GM21717 (cell line): ENCODE data around the gene RASGRF1.
"Not testable (repeated sequence)": the region's sequence is repeated elsewhere in the genome, so short reads cannot be mapped to it uniquely, and the experiment has no call there.

Experiments
- ATAC-seq: cut with Tn5 transposase; IDR thresholded peaks from one replicate; pipeline ENCODE4 v1.9.1; 2021; ENCODE audit warnings: mild to moderate bottlenecking, moderate library complexity; ENCODE audit not compliant: unreplicated experiment

RASGRF1 gene, protein sequence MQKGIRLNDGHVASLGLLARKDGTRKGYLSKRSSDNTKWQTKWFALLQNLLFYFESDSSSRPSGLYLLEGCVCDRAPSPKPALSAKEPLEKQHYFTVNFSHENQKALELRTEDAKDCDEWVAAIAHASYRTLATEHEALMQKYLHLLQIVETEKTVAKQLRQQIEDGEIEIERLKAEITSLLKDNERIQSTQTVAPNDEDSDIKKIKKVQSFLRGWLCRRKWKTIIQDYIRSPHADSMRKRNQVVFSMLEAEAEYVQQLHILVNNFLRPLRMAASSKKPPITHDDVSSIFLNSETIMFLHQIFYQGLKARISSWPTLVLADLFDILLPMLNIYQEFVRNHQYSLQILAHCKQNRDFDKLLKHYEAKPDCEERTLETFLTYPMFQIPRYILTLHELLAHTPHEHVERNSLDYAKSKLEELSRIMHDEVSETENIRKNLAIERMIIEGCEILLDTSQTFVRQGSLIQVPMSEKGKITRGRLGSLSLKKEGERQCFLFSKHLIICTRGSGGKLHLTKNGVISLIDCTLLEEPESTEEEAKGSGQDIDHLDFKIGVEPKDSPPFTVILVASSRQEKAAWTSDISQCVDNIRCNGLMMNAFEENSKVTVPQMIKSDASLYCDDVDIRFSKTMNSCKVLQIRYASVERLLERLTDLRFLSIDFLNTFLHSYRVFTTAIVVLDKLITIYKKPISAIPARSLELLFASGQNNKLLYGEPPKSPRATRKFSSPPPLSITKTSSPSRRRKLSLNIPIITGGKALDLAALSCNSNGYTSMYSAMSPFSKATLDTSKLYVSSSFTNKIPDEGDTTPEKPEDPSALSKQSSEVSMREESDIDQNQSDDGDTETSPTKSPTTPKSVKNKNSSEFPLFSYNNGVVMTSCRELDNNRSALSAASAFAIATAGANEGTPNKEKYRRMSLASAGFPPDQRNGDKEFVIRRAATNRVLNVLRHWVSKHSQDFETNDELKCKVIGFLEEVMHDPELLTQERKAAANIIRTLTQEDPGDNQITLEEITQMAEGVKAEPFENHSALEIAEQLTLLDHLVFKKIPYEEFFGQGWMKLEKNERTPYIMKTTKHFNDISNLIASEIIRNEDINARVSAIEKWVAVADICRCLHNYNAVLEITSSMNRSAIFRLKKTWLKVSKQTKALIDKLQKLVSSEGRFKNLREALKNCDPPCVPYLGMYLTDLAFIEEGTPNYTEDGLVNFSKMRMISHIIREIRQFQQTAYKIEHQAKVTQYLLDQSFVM (N-terminal part only)

GRCh38 chr15:79090487-79091203, at the start of gene RASGRF1:
Gene RASGRF1 (minus strand): TSS chr15:79090780. CDS start chr15:79090498, 282 bp downstream.
- ATAC-seq, result no peak

- ATAC-seq, result no peak
These were observed 46.0 kb upstream of the RASGRF1 start for GRCh38 chr15:79136434-79137046.

DNA sequence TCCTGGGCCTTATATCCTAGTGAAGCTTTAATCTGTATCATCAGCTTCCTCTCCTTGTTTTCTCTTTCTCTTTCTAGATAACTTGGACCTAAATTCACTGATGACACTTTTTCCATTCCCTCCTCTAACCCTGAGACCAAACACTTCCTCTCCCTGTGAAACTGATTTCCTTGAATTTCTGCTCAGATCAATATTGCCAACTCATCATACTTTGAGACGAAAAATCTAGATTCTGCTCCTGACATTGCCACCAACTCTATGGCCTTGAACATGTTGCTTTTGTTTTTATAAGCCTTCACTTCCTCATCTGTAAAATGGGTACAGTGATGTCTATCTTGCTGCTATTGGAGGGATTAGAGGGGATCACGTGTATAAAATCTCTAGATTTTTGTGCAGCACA, 42.7 kb upstream of the RASGRF1 start:
- no peak for ATAC-seq

DNA sequence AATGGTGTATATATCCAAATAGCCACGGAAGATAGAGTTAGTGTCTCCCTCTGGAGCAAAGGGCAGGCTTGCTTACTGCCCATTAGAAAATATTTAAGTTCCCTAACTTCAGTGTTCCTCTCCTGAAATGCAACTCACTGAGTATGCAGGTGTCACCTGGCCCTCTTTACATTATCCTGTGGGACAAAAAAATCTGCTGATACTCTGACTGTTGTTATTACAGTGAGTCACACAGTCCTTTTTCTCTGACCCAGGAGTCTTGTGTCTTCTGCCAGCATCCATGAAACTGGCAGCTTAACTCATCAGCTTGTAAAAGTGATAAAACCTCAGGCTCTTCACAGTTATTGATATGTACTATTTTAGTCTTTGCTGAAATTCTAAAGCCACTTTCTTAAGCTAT, 42.2 kb upstream of the RASGRF1 start:
- no peak for ATAC-seq

DNA sequence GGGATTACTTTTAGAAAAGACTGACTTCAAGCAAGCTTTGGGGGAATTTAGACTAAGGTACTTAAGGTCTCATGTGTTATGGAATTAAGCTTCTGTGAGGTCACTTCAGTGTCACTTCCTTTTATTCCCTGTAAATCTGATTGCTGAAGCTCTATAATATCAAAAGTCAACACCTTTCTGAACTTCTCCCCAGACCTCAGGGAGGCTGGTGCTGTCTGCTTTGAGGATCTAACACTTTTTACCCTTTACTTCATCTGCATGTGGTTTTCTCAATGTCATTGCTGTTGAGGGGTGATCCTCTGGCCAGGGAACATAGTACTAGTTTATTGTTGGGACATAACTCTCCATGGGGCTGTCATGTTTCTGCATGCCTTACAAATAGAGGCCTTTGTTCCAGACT, 41.8 kb upstream of the RASGRF1 start:
- ATAC-seq, result no peak

DNA sequence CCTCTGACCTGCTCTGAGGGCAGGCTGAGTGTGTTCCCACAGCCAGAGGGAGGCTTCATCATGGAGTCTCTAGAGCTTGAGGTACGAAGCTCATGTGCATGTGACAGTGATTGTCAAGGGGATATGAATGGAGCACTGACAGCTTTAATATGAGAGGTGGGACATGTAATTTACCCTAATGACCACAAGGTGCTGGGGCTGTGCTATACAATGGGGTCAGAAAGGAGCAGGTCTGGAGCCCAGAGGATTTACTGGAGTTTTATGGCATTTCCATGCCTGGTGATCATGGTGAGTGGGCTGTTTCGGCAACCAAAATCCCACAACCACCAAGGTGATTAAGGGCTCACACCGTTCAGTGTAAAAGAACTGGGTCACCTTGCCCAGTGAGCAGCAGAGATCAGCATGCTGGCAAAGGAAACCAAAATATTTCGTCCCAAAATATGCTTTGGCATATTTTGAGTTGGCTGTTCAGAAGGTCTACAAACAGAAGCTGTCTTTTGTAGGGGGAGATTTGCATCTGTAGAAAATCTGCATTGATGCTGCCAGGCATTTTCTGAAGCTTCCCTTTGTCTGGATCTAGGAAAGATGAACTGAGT, 40.1 kb upstream of the RASGRF1 start:
- ATAC-seq, result no peak

DNA sequence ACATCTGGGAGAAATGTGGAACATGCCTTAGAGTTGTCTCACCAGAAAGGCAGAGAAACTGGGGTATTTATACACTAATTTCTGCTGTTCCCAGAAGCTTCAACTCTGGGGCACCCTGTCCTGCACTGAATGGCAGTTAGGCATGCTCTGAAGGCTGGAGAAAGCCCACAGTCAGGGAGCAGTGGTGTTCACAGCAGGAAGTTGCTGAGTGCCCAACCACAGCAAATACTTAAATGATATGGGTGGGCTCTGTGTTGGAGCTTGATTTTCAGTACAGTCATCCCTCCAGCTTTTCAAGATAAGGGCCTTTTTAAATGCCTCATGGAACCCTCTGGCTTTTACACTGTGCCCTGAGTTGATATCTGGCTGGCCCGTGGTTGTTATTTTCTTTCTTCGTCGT, 38.7 kb upstream of the RASGRF1 start:
- ATAC-seq, result no peak

- no peak for ATAC-seq
These were observed 38.0 kb upstream of the RASGRF1 start for GRCh38 chr15:79128556-79128955.

- no peak for ATAC-seq
These were observed 33.8 kb upstream of the RASGRF1 start for GRCh38 chr15:79124388-79124787.

- ATAC-seq, result no peak
These were observed 32.4 kb upstream of the RASGRF1 start for GRCh38 chr15:79122991-79123390.

GRCh38 chr15:79122391-79122790, 31.8 kb upstream of the RASGRF1 start:
- ATAC-seq, result no peak

- ATAC-seq, result no peak
These were observed 31.0 kb upstream of the RASGRF1 start for GRCh38 chr15:79121571-79121970.

GRCh38 chr15:79117442-79118204, 27.0 kb upstream of the RASGRF1 start:
- ATAC-seq, result no peak

GRCh38 chr15:79116771-79117170, 26.2 kb upstream of the RASGRF1 start:
- no peak for ATAC-seq

- ATAC-seq, result no peak
These were observed 25.5 kb upstream of the RASGRF1 start for GRCh38 chr15:79115986-79116665.

DNA sequence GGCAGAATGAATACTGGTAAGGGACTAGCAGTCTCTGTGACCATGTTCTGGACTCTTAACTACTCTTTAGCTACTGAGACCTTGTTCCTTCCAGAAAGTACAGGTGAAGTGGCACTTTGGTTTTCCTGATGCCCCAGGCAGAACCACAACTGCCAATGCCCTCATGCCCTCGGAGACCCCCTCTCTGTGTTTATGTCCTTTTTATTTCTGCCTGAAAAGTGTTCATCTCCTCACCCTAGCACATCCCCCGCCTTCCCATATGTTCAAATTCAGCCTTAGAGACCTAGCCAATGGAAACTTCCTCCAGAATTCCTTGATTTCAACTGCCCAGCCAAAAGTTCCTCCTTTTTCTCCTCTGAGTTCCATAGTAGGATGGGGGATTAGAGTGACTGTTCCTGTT, 23.3 kb upstream of the RASGRF1 start:
- ATAC-seq, result no peak

DNA sequence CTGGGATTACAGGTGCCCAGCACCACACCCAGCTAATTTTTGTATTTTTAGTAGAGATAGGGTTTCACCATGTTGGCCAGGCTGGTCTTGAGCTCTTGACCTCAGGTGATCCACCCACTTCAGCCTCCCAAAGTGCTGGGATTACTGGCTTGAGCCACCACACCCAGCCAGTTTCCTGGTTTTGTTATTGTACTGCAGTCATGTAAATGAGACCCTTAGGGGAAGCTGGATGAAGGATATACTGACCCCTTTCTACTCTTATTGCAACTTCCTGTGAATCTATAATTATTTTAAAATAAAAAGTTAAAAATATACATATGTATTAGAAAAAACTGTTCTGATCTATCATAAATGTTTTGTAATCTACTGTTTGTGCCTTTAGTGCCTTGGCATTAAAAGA, 20.8 kb upstream of the RASGRF1 start:
- ATAC-seq, result not testable (repeated sequence)

GRCh38 chr15:79105141-79105540, 14.6 kb upstream of the RASGRF1 start:
- ATAC-seq, result no peak
